Mucosa of descending colon (tissue), 3 donors: ENCODE measurements around the gene JAKMIP2. TPM values are rescaled to one million over a fixed set of nuclear protein-coding genes. Genes with fewer than 3 reads are reported as not detected.

ENCODE experiments used
- ATAC-seq: fragments of 200-7000 bp; cut with Tn5 transposase; one replicate; pipeline ENCODE4 v1.9.1; 2020; ENCODE audit warnings: mild to moderate bottlenecking, moderate library complexity
- DNase-seq, 3 donors: peaks; one replicate each; pipeline ENCODE4 v3.0.0-alpha.2; 2020
- H3K36me3 ChIP-seq: fragments of 200-600 bp; one replicate; pipeline ENCODE4 v1.8.0; 2021; ENCODE audit warnings: low read depth, mild to moderate bottlenecking
- H3K4me1 ChIP-seq: fragments of 200-600 bp; one replicate; pipeline ENCODE4 v1.8.0; 2021; ENCODE audit warnings: low read depth, mild to moderate bottlenecking
- H3K4me3 ChIP-seq: fragments of 200-600 bp; one replicate; pipeline ENCODE4 v1.8.0; 2021; ENCODE audit warnings: mild to moderate bottlenecking
- H3K9me3 ChIP-seq: fragments of 200-600 bp; one replicate; pipeline ENCODE4 v1.8.0; 2021; ENCODE audit warnings: mild to moderate bottlenecking
- CTCF ChIP-seq: fragments of 200-600 bp; IDR thresholded peaks from one replicate; pipeline ENCODE4 v1.8.0; 2022; ENCODE audit warnings: antibody characterized with exemption, mild to moderate bottlenecking
- intact Hi-C, 2 donors: fragments of 100-400 bp; cut with DNase I in 1 of 2; cut with micrococcal nuclease in 1 of 2; formaldehyde crosslinking; loops; one replicate each; pipeline versions ENCODE4 v1.11.0 to v1.11.1; 2022; cut with DNase I, micrococcal nuclease
- total RNA-seq, 3 donors: library from RNA; stranded (reverse); fragmentation: NEBNext Ultra II Directional in 2 of 3; extraction: Animal tissue kit (Norgen Biotek cat#: 25700) in 2 of 3; gene quantifications; one replicate each; pipeline versions ENCODE4 v1.2.1 to v1.2.4, GENCODE V29; 2021 to 2023
- donor health status: DM: no; HTN: no; CAD: no; lungs with moderate emphysema.
- donor health status: DM: no; HTN: no; CAD: no.
- donor health status: DM: no; HTN: yes; CAD: no.

Gene JAKMIP2
- total RNA-seq, 3 donors from 2014 or later, result 0.90 to 9.0 (median 2.0) TPM

GRCh38 chr5:147752033-147752432 lies 30.5 kb downstream of the JAKMIP2 start:
- no peak for DNase-seq
- TF ChIP-seq CTCF, result no peak
- intact Hi-C loops, result no loop called here
- no peak for ATAC-seq
- H3K36me3 ChIP-seq, result no peaks in the 10 kb centered on the region
- no peaks in the 10 kb centered on the region for H3K9me3 ChIP-seq
- H3K4me1 ChIP-seq, result no peaks in the 10 kb centered on the region
- no peak overlapping the region for H3K4me3 ChIP-seq

- H3K4me1 ChIP-seq, result no peaks in the 10 kb centered on the region
- intact Hi-C loops, result no loop called here
Measured at GRCh38 chr5:147751156-147751830, 31.2 kb downstream of the JAKMIP2 start.

GRCh38 chr5:147750065-147750464 lies 32.5 kb downstream of the JAKMIP2 start:
- intact Hi-C loops, result no loop called here
- TF ChIP-seq CTCF, result no peak
- Histone ChIP-seq H3K4me3 (no peak overlapping the region), H3K36me3 (no peaks in the 10 kb centered on the region), H3K9me3 (no peaks in the 10 kb centered on the region), H3K4me1 (no peaks in the 10 kb centered on the region)
- no peak for DNase-seq
- no peak for ATAC-seq

More at GRCh38 chr5:147751156-147751830, 31.2 kb downstream of the JAKMIP2 start:
- H3K36me3 ChIP-seq, result no peaks in the 10 kb centered on the region
- no peaks in the 10 kb centered on the region for H3K9me3 ChIP-seq
- no peak for DNase-seq
- H3K4me3 ChIP-seq, result no peak overlapping the region
- ATAC-seq, result no peak
- TF ChIP-seq CTCF, result no peak

GRCh38 chr5:147748590-147748989 lies 33.9 kb downstream of the JAKMIP2 start:
- Histone ChIP-seq H3K36me3 (no peaks in the 10 kb centered on the region), H3K4me3 (no peak overlapping the region), H3K9me3 (no peaks in the 10 kb centered on the region), H3K4me1 (no peaks in the 10 kb centered on the region)
- intact Hi-C loops, result no loop called here
- no peak for TF ChIP-seq CTCF
- DNase-seq (no peak), ATAC-seq (peak; percentile 13)

GRCh38 chr5:147746986-147747385 lies 35.5 kb downstream of the JAKMIP2 start:
- H3K4me1 ChIP-seq, result no peaks in the 10 kb centered on the region
- H3K36me3 ChIP-seq, result no peaks in the 10 kb centered on the region
- ATAC-seq (no peak), DNase-seq (no peak)
- H3K4me3 ChIP-seq, result no peak overlapping the region
- no peaks in the 10 kb centered on the region for H3K9me3 ChIP-seq
- intact Hi-C loops, result no loop called here
- TF ChIP-seq CTCF, result no peak
